HG02763 (cell line): Measurements from ENCODE around the gene ZCCHC14.
"Not testable (repeated sequence)": the region's sequence is repeated elsewhere in the genome, so short reads cannot be mapped to it uniquely, and the experiment has no call there.

ENCODE experiments used
- ATAC-seq: cut with Tn5 transposase; IDR thresholded peaks from one replicate; pipeline ENCODE4 v1.9.1; 2021; ENCODE audit warnings: mild to moderate bottlenecking, moderate library complexity; ENCODE audit not compliant: unreplicated experiment

ZCCHC14 gene

DNA sequence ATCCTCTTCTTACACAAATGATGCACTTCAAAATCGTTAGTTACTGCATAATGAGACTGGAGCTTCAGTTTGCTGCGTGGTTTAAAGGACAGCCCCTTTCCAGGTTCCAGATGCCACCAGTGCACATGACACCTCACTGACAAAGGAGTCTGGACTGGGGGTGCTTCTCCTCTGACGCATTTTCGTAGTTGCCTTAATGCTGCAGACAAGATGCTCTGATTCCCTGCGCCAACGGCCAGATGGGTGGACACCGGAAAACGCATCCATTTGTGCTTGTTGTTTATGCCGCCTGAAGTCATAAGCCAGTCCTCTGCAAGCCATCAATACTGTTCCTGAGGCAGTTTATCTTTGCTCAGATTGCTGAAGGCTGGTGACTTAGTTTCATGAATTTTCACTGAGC lies 125.3 kb downstream of the ZCCHC14 start:
- ATAC-seq: no peak

DNA sequence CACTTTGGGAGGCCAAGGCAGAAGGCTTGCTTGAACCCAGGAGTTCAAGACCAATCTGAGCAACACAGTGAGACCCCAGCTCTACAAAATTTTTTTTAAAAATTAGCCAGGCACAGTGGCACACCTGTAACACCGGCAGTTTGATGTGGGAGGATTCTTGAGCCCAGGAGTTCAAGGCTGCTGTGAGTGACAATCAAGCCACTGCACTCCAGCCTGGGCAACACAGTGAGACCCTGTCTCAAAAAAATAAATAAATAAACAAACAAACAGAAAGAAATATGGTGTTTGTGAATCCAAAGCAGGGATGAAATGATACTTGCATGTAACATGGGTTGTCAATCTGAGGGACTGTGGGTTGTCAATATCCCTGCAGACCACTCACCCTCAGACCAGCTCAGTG lies 125.9 kb downstream of the ZCCHC14 start:
- ATAC-seq: no peak

DNA sequence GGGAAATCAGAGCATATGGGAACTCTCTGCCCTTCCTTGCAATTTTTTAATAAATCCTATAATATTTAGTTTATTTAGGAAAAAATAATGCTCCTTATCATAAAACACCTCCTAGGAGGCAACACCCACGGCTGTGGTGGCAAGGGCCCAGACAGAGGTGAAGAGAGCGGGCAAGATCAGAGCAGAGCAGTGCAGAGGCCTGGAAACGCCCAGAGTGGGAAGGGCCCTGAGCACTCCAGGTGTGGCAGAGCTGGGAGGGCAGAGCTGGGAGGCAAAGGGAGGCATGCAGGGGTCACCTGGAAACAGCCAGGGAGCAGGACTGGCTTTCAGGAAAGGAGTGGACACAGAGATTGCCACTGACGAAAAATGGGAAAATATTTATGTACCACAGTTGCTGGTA lies 126.5 kb downstream of the ZCCHC14 start:
- ATAC-seq: no peak

DNA sequence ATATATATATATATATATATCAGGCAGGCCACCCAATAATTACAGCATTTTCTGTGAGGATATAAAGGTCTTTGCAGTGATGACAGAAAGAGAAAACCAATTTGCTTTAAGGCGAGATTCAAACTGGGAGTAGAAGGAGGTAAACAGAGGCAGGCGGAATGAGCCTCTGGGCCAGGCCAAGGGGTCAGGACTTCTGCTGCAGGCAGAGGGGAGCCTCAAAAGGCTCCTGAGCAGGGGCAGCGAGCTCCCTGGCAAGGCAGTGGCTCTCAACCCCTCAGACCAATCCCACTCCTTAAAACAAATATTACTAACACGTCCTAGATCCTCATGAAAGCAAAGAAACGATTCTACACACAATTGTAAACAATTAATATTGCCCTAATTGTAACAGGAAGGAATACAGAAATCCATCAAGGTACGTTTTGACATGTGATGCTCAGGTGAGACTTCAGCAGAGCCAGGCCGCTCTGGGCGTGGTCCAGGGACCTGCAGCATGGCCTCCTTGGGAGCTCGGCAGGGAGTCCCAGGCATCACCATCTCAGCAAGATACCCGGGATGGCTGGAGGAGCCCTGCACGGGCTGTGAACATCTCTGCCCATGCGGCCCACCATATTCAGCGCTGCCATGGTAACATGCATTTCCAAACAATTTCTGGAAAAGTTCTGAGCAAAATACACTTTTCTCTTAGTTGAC lies 127.7 kb downstream of the ZCCHC14 start:
- ATAC-seq: no peak

DNA sequence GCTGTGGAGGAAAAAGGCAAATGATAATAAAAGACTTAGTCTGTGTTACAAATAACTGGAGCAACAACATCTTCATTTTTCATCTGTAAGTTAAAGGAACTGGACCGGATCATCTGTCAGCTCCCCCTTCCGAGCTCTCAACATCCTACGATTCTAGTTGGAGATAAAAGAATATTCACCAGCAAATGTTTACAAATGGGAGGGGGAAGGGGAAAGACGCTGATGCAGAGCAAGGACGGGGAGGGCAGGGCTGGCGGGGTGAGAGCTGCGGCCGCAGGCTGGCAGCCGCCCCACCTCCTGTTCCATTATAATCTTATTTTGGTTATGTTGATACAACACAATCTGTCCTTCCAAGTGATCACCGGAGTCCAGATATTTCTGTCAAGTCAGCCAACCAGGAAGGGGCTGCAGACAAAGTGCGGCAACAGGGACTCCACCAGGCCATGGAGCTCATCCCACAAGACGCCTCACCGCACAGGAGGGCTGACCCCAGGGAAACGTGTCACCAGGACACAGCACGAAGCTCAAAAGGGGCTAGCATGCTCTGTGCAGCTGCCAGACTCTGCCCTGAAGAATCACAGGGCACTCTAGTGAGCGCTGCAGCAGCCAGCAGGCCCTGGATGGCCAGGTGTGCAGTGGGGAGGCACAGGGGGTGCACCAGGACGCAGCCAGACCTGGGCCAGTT lies 128.9 kb downstream of the ZCCHC14 start:
- no peak for ATAC-seq

DNA sequence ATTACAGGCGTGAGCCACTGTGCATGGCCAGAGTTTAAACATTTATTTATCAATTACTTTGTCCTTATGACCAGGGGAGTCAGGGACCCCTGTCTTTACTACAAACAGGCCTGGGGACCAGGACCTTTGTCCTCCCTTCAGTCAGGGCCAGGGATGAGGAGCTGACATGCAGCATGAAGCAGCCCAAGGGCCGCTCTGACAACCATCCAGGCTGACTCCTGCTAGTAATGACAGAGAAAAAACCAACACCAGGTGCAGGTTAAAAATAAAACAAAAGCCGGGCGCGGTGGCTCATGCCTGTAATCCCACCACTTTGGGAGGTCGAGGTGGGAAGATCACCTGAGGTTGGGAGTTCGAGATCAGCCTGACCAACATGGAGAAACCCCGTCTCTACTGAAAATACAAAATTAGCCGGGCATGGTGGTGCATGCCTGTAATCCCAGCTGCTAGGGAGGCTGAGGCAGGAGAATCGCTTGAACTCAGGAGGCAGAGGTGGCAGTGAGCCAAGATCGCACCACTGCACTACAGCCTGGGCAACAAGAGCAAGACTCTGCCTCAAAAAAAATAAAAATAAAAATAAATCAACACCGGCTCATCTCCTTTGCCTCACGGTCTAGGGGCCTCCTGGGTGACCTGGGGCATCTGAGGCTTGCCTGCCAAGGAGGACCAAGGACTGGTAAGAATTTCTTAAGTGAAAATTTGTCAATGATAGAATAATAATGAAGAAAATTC lies 129.8 kb downstream of the ZCCHC14 start:
- ATAC-seq: not testable (repeated sequence)

DNA sequence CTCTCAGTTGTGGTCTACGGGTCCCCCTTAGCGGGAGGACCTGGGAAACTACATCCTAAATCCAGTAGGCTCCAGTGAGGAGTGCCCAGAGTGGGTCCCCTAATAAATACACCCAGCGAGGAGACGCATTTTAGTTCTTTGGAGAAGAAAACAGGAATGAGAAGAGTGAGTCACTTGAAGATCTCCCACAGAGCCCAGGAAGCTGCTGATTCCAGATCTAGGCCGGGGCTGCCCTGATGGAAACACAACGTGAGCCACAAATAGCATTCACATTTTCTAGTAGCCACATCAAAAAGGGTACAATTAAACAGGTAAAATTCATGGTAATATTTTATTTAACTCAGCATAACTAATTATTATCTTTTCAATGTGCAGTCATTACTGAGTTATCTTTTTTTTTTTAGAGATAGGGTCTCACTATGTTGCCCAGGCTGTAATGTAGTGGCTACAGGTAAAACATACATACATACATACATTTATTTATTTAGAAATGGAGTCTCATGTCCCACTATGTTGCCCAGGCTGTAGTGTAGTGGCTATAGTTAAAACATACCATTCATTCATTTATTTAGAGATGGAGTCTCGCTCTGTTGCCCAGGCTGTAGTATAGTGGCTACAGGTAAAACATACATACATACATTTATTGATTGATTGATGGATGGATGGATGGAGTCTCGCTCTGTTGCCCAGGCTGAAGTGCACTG lies 130.8 kb downstream of the ZCCHC14 start:
- ATAC-seq: no peak

DNA sequence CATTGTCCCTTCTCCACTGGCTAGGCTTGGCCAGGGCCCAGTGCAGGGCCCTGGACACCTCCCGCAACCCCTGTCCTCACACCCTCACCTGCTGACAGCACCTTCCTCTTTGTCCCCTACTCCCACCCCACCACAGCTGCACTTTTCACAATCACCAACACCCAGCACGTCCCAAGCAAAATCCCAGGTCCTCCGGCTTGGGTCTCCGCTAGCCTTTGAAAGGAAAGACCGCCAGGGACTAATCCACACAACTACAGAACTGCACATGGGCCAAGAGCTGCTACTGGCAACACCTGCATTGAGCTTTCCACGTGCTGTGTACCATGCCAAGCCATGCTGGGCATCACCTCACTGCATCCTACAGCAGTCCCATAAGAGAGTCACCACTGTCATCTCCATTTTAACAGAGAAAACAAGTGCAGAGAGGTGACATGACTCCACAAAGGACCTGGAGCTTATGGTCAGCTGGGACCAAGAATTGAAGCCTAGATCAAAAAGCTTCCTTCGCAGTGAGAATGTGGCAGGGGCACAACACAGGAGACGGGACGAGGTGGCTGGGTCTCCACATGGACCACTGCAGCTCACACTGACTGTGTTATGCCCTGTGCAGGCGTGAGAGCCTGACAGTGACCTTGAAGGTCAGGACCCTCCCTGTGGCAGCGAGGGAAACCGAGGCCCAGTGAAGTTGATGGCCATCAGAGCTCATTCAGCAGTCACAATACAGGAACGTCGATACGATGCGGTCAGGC lies 131.8 kb downstream of the ZCCHC14 start:
- ATAC-seq: no peak

DNA sequence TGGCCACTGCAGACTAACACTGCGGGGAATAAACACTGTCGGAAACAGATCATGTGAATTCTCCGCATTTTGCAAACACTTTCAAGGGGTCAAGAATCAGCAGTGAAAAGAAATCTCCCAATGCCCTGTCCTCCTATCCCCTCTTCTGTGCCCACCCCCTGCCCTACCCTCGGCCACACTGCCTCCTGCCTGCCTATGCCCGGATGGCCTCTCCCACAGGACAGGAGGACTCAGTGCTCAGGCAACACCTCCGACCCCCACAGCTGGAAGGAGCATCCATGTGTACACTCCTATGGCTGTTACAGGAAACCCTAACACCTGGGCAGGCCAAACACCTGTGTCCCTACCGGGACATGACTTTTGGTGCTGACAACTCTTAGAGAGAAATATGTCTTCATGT lies 133.7 kb downstream of the ZCCHC14 start:
- ATAC-seq: no peak

DNA sequence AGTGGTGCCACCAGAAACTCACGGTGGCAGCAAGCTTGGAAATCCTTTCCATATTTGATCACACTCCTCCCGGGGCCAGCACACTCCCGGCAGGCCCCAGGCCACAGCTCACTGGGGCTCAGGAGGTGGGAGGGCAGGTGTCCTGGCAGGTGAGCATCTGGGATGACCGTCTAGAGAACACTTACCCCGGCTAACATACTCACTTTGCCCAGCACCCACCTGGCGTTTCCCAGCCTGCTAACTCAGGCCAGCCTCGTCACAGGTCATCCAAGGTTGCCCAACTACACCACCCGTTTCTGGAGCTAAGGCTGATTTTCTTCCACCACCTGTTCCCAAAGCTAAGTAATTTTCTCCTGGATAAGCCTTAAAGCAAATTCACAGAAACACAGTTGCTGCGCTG lies 134.1 kb downstream of the ZCCHC14 start:
- ATAC-seq: no peak

DNA sequence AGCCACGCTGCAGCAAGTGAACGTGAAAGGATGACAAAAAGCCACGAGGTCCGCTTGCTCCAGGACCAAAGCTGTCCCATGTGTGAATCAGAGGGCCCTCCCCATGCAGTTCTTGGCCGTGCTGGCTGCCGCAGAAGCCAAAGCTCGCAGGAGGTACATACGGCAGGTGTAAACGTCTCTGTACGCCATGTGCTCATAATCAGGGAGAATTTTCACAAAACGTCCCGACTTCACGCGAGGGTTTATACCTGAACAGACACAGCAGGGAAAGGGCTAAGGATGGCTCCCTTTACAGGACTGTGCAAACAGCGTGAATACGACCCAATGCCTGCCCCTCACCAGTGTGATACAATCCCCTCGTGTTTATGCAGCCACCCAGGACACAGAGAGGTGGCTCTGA lies 134.6 kb downstream of the ZCCHC14 start:
- no peak for ATAC-seq

DNA sequence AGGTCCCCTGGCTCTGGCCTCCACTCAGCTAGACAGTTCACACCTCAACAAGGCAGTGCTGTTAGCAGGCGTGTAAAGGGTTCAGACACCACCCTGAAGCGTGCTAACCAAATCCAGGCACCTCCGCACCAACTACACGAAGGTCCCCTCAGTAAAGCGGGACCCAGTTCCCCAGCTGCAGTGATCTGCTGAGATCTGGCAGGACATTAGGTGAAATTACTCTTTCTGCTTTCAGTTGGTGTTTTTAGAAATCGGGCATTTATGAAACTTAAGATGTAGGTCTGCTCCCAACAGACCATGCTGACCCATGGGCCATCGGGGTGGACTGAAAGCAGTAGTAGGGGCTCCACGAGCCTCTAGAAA lies 136.4 kb downstream of the ZCCHC14 start:
- ATAC-seq: no peak
